Stimulated activated naive CD8-positive, alpha-beta T cell treated with anti-CD3 and anti-CD28 coated beads, Interleukin-15, Interleukin-2, amounts not matched to agents 100 ng/mL and 50 ng/mL, for 24 hours (primary cell): Measurements from ENCODE around the gene PLXNB3.
"Not testable (repeated sequence)": the region's sequence is repeated elsewhere in the genome, so short reads cannot be mapped to it uniquely, and the experiment has no call there.

Experiments
- H3K27ac Mint-ChIP-seq: one replicate; pipeline ENCODE4 v1.8.0; 2021; ENCODE audit warnings: mild to moderate bottlenecking, mixed read lengths
- H3K27me3 Mint-ChIP-seq: one replicate; pipeline ENCODE4 v1.8.0; 2021; ENCODE audit warnings: mixed read lengths
- H3K36me3 Mint-ChIP-seq: one replicate; pipeline ENCODE4 v1.8.0; 2021; ENCODE audit warnings: low read depth, mixed read lengths
- H3K4me1 Mint-ChIP-seq: one replicate; pipeline ENCODE4 v1.8.0; 2021; ENCODE audit warnings: low read depth, mixed read lengths
- H3K4me3 Mint-ChIP-seq: one replicate; pipeline ENCODE4 v1.8.0; 2021; ENCODE audit warnings: mild to moderate bottlenecking, mixed read lengths
- H3K9me3 Mint-ChIP-seq: one replicate; pipeline ENCODE4 v1.8.0; 2021; ENCODE audit warnings: mixed read lengths

Gene PLXNB3

DNA sequence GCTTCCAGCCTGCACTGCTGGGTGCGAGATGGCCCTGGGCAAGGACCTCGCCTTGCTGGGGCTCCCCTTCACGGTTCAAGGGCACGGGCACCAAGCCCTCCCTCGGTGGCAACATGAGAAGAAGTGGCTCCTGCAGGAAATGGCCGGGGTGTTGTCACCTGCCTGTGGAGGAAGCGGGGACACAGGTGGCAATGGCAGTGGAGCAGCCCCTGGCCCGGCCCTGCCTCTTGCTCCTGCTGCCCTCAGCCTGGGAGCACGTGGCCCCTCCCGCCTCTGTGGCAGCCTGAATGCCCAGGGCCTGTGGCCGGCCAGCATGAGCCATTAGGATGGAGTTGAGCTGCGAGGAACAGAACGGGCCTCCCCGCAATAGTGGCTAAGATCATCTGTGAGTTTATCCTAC is 22.6 kb upstream of the PLXNB3 start:
- H3K4me1 Mint-ChIP-seq = peaks cover 13% of the 10 kb centered on the region
- no peak overlapping the region for H3K27ac Mint-ChIP-seq
- H3K9me3 Mint-ChIP-seq = no peaks in the 10 kb centered on the region
- peaks cover 5% of the 10 kb centered on the region for H3K27me3 Mint-ChIP-seq
- no peak overlapping the region for H3K4me3 Mint-ChIP-seq
- H3K36me3 Mint-ChIP-seq = no peaks in the 10 kb centered on the region

- H3K36me3 Mint-ChIP-seq, H3K27me3 Mint-ChIP-seq, H3K9me3 Mint-ChIP-seq, H3K4me3 Mint-ChIP-seq, H3K27ac Mint-ChIP-seq: not testable (repeated sequence)
- peaks cover 13% of the 10 kb centered on the region for H3K4me1 Mint-ChIP-seq
Observed at GRCh38 chrX:153742111-153742510, 21.9 kb upstream of the PLXNB3 start.

DNA sequence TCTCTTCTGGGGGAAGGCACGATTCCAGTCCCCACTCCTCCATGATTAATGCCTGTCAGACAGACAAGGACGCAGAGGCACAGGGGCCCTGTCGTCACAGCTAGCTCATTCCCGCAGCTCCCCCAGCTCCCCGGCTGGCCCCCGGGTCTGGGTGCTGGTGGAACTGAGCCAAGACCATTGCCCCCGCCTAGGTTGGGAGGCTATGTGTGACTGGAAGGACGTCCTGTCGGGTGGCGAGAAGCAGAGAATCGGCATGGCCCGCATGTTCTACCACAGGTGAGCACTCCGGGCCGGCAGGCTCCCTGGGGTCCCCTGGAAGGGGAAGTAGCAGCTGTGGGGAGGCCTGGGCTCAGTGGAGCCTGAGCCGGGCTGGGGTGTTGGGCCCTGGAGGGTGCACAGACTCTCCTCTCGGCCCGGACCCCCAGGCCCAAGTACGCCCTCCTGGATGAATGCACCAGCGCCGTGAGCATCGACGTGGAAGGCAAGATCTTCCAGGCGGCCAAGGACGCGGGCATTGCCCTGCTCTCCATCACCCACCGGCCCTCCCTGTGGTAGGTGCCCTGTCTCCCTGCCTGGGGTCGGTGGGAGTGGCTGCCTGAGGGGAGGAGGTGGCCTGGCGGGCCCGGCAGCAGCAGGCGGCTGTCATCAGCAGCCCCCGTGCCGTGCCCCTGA is 21.1 kb upstream of the PLXNB3 start:
- H3K4me1 Mint-ChIP-seq = peaks cover 13% of the 10 kb centered on the region
- H3K36me3 Mint-ChIP-seq, H3K27me3 Mint-ChIP-seq, H3K4me3 Mint-ChIP-seq, H3K27ac Mint-ChIP-seq, H3K9me3 Mint-ChIP-seq: not testable (repeated sequence)

- not testable (repeated sequence) for H3K27ac Mint-ChIP-seq, H3K4me3 Mint-ChIP-seq, H3K36me3 Mint-ChIP-seq, H3K9me3 Mint-ChIP-seq, H3K27me3 Mint-ChIP-seq
- H3K4me1 Mint-ChIP-seq = peaks cover 13% of the 10 kb centered on the region
Observed at GRCh38 chrX:153743468-153744209, 20.4 kb upstream of the PLXNB3 start.

DNA sequence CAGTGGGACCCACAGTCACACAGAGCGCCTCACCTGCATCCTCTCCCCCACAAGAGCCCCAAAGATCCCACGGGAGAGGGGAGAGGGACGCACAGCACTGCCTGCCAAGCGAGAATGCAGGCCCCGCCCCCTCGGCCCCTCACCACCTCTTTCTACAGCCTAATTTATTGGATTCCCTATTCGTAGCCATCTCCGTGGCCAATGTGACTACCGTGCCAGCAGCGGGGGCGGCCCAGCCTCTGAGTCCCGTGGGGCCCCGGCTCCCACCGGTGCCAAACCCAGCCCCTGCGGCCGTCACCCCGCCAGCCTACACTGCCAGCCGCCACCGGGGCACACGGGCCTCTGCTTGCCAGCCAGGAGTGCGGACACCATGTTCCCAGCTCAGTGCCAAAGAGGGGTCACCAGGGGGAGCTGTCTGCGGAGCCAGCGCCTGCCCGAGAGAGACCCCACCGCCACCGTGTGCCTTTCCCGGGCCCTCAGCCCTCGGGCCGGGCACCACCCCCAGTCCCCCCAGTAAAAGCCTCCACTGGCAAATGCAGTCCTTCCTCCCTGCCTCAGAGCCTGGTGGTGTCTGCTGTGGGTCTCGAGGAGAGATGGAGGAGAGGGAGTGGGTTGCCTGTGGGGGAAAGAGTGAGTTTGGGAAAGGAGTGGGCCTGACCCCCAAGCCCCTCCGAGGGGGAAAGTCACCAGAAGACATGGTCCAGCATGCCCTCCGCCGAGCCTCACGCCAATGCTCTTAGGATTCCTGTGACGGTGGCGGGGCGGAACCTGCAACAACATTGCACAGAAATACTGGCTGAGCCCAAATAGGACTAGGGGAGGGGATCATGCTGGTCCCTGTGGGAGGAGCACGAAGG is 19.6 kb upstream of the PLXNB3 start:
- no peak overlapping the region for H3K27ac Mint-ChIP-seq
- peaks cover 6% of the 10 kb centered on the region for H3K27me3 Mint-ChIP-seq
- H3K36me3 Mint-ChIP-seq = no peaks in the 10 kb centered on the region
- H3K9me3 Mint-ChIP-seq = no peaks in the 10 kb centered on the region
- peaks cover 13% of the 10 kb centered on the region for H3K4me1 Mint-ChIP-seq
- no peak overlapping the region for H3K4me3 Mint-ChIP-seq

DNA sequence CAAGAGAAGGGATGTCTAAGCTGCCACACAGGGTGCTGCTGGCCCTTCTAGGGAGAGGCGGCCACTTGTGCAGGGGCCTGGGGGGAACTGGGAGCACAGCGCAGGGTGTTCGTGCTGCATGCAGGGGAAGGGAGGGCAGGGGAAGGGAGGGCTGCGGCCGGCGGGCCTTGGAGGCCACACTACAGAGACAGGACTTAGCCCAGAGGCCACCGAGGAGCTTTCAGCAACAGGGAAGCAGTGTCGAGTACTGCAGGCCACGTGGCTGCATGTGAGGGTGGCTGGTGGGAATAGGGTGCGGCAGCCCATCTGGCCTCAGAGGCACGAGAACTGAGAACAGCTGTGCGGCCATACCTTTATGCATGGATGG is 19.0 kb upstream of the PLXNB3 start:
- H3K4me3 Mint-ChIP-seq, H3K27me3 Mint-ChIP-seq, H3K36me3 Mint-ChIP-seq, H3K9me3 Mint-ChIP-seq, H3K27ac Mint-ChIP-seq: not testable (repeated sequence)
- H3K4me1 Mint-ChIP-seq = peaks cover 13% of the 10 kb centered on the region

DNA sequence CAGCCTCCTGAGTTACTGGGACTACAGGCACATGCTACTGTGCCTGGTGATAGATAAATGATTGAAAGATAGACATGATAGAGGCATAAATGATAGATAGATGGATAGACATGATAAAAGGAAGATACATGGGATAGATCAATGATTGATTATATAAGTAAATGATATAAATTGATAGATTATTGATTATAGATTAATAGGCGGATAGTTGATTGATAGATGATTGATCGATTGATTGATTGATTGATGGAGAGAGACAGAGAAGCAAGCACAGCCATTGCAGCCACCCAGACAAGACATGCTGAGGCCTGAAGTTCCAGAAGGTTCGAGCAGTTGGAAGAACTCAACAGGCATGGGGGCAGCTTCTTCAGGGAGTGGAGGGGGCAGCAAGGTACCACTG is 17.7 kb upstream of the PLXNB3 start:
- Mint-ChIP-seq H3K4me3 (no peak overlapping the region), H3K9me3 (no peaks in the 10 kb centered on the region), H3K27me3 (peaks cover 6% of the 10 kb centered on the region), H3K36me3 (no peaks in the 10 kb centered on the region), H3K27ac (no peak overlapping the region), H3K4me1 (peaks cover 5% of the 10 kb centered on the region)

- H3K27ac Mint-ChIP-seq, H3K4me3 Mint-ChIP-seq, H3K27me3 Mint-ChIP-seq, H3K9me3 Mint-ChIP-seq, H3K4me1 Mint-ChIP-seq, H3K36me3 Mint-ChIP-seq: not testable (repeated sequence)
Observed at GRCh38 chrX:153746991-153747390, 17.1 kb upstream of the PLXNB3 start.

- H3K27ac Mint-ChIP-seq, H3K4me3 Mint-ChIP-seq, H3K27me3 Mint-ChIP-seq, H3K4me1 Mint-ChIP-seq, H3K36me3 Mint-ChIP-seq, H3K9me3 Mint-ChIP-seq: not testable (repeated sequence)
Observed at GRCh38 chrX:153749017-153749416, 15.0 kb upstream of the PLXNB3 start.

DNA sequence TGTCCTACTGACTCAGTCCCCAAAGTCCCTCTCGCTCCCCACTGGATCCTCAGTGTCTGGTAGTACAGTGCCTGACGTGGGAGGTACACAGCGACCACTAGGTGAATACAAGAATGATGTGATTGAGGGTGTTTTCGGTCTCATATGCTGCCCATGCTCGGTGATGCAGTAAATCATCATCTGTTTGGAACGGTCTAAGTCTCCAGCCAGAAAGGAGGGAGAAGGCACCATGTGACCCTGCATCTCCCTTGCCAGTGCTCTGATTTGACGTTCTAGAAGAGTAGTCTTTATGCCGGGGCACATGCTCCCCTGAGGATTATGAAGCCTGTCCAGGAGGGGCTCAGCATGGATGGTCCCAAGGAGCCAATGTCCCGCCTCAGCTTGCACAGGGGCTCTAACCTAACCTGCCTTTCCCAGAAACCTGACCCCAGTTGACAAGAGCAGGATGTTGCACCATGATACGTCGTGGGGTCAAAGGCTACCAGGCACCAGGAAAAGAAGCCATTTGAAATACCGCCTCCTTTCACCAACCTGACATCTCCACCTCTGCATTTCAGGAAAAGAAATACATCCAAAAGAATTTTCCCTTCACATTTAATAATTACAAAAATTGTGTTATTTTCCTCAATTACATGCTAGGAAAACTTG is 13.8 kb upstream of the PLXNB3 start:
- peaks cover 6% of the 10 kb centered on the region for H3K27me3 Mint-ChIP-seq
- H3K4me3 Mint-ChIP-seq = no peak overlapping the region
- no peak overlapping the region for H3K27ac Mint-ChIP-seq
- no peaks in the 10 kb centered on the region for H3K4me1 Mint-ChIP-seq
- H3K36me3 Mint-ChIP-seq = no peaks in the 10 kb centered on the region
- H3K9me3 Mint-ChIP-seq = no peaks in the 10 kb centered on the region

DNA sequence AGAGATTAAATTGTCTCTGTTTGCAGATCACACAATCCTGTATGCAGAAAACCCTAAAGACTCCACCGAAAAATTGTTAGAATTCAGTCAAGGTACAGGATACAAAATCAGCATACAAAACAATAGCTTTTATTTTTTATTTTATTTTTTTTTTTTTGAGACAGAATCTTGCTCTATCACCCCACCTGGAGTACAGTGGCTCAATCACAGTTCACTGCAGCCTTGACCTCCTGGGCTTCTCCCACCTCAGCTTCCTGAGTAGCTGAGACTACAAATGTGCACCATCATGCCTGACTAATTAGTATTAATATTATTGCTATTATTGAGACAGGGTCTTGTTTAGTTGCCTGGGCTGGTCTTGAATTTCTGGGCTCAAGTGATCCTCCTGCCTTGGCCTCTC is 8.9 kb upstream of the PLXNB3 start:
- Mint-ChIP-seq H3K27me3 (no peaks in the 10 kb centered on the region), H3K27ac (no peak overlapping the region), H3K36me3 (no peaks in the 10 kb centered on the region), H3K9me3 (no peaks in the 10 kb centered on the region), H3K4me1 (peaks cover 9% of the 10 kb centered on the region), H3K4me3 (no peak overlapping the region)

DNA sequence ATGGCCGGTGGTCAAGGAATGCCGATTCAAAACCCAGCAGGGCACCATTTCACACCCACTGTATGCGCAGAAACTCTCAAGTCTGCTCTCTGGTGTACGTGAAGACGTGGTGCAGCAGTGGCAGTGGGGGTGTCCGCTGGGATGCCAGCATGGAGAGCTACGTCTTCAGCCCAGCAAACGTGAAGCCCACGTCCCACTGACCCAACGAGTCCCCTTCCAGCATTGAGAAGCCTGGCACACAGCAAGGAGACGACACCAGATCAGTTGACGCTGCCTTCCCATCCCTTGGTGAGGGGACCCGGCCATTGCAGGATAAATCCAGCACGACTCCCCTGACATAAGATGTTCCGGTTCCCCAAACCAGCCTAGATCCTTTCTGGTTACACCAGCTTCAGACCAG is 2.2 kb upstream of the PLXNB3 start:
- Mint-ChIP-seq H3K27me3 (no peaks in the 10 kb centered on the region), H3K4me3 (no peak overlapping the region)

DNA sequence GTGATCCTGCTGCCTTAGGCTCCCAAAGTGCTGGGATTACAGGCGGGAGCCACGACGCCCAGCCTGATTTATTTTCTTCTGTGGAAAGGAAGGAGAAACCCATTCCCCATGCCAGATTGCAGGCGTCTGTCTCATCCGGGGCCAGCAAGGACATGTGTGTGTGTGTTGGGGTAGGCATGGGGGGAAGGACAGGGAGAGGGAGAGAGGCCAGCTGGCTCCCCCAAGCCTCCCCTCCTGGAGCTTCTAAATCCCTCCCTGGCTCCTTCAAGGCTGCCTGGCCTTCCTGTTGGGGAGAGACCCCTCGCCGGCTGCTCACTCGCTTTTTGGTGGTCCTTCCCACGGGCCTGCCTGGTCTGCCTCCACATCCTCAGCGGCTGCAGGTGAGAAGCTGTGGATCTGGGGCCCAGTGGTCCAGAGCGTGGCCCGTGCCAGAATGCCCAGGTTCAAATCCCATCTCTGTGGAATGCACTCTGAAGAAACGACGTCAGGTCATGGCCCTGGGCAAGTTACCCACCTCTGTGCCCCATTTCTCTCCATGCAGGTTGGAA is 1.3 kb upstream of the PLXNB3 start:
- Mint-ChIP-seq H3K4me1 (peaks cover 16% of the 10 kb centered on the region), H3K4me3 (no peak overlapping the region), H3K36me3 (no peaks in the 10 kb centered on the region), H3K27ac (no peak overlapping the region), H3K27me3 (no peaks in the 10 kb centered on the region), H3K9me3 (no peaks in the 10 kb centered on the region)

More for the DNA sequence above, 2.2 kb upstream of the PLXNB3 start:
- Mint-ChIP-seq H3K27ac (no peak overlapping the region), H3K36me3 (no peaks in the 10 kb centered on the region), H3K4me1 (peaks cover 18% of the 10 kb centered on the region), H3K9me3 (no peaks in the 10 kb centered on the region)

DNA sequence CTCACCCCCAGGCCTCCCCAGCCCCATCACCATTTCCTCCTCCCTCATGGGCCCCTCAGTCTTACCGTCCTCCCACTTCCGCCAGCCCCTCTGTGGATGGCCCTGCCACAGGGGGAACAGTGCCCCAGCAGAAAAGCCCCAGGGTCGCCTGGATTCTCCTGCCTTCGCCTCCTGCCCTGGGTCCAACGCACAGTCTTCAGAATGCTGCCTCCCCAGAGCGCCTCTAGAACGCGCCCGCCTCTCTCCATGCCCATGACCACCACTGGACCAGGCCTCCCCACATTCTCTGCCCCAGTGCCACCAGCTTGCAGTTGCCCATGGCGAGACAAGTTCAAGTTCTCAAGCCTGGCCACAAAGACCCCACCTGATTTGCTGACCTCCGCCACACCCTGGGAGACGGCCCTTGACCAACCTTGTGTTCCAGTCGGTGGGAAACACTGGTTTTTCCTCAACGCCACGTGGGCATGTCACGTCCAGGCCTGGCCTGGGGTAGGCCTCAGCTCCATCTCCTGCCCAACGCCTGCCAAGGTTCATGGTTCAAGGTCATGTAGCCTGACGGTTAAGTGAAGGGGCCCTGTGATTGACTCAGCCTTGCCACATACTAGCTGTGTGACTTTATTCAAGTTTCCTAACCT is 634 bp upstream of the PLXNB3 start:
- no peaks in the 10 kb centered on the region for H3K27me3 Mint-ChIP-seq
- H3K36me3 Mint-ChIP-seq = no peaks in the 10 kb centered on the region
- no peak overlapping the region for H3K4me3 Mint-ChIP-seq

More for the DNA sequence above, 634 bp upstream of the PLXNB3 start:
- H3K27ac Mint-ChIP-seq = no peak overlapping the region
- no peaks in the 10 kb centered on the region for H3K9me3 Mint-ChIP-seq
- peaks cover 20% of the 10 kb centered on the region for H3K4me1 Mint-ChIP-seq
